CD4-positive, CD25-positive, alpha-beta regulatory T cell (primary cell): ENCODE data around the gene PARD6G. TPM values are rescaled to one million over a fixed set of nuclear protein-coding genes. Genes with fewer than 3 reads are reported as not detected.
A peak's percentile ranks its signal among the peaks of the same experiment; 100 is the strongest.

Source experiments
- ATAC-seq, 2 donors: fragments of 150-1000 bp; cut with Tn5 transposase; one replicate each; pipeline ENCODE4 v1.10.0; 2021; ENCODE audit warnings: low read depth in 2 of 2, moderate number of reproducible peaks in 2 of 2, moderate library complexity in 1 of 2
- DNase-seq, 3 donors: peaks; one replicate each; pipeline versions ENCODE4 v3.0.0 to v3.0.0-alpha.2; 2012 to 2022; ENCODE audit warnings: mixed read lengths in 1 of 3
- H3K27ac ChIP-seq: one replicate; pipeline ENCODE4 v1.7.0; 2013; ENCODE audit warnings: mild to moderate bottlenecking, low read length; ENCODE audit not compliant: insufficient read depth, poor library complexity, severe bottlenecking
- H3K27me3 ChIP-seq: one replicate; pipeline ENCODE4 v1.7.0; 2013; ENCODE audit warnings: low read length; ENCODE audit not compliant: control insufficient read depth, insufficient read depth
- H3K36me3 ChIP-seq: one replicate; pipeline ENCODE4 v1.7.0; 2013; ENCODE audit warnings: mild to moderate bottlenecking, low read length, moderate library complexity; ENCODE audit not compliant: control insufficient read depth, insufficient read depth
- H3K4me1 ChIP-seq: 2 replicates; pipeline ENCODE4 v1.7.0; 2013; ENCODE audit warnings: mild to moderate bottlenecking, low read length; ENCODE audit not compliant: insufficient read depth, control insufficient read depth, poor library complexity, severe bottlenecking
- H3K4me3 ChIP-seq: one replicate; pipeline ENCODE4 v1.7.0; 2013; ENCODE audit warnings: low read depth, mild to moderate bottlenecking, low read length, moderate library complexity
- H3K9me3 ChIP-seq, 2 experiments: 1 replicate in 1 of 2; 2 replicates in 1 of 2; pipeline ENCODE4 v1.7.0; 2013; ENCODE audit warnings: low read length in 2 of 2, mild to moderate bottlenecking in 1 of 2, moderate library complexity in 1 of 2; ENCODE audit not compliant: control insufficient read depth in 2 of 2
- H3K27ac Mint-ChIP-seq, 3 donors: one replicate each; pipeline ENCODE4 v1.8.0; 2020 to 2022; ENCODE audit warnings: mild to moderate bottlenecking in 3 of 3, mixed read lengths in 3 of 3, moderate library complexity in 2 of 3
- H3K27me3 Mint-ChIP-seq: one replicate; pipeline ENCODE4 v1.8.0; 2022; ENCODE audit warnings: mild to moderate bottlenecking, mixed read lengths
- H3K36me3 Mint-ChIP-seq: one replicate; pipeline ENCODE4 v1.8.0; 2020; ENCODE audit warnings: mixed read lengths
- H3K4me1 Mint-ChIP-seq, 4 donors: one replicate each; pipeline ENCODE4 v1.8.0; 2020 to 2022; ENCODE audit warnings: mixed read lengths in 4 of 4, mild to moderate bottlenecking in 1 of 4
- H3K4me3 Mint-ChIP-seq, 4 donors: one replicate each; pipeline ENCODE4 v1.8.0; 2020 to 2022; ENCODE audit warnings: mild to moderate bottlenecking in 4 of 4, mixed read lengths in 4 of 4, moderate library complexity in 3 of 4
- H3K9me3 Mint-ChIP-seq, 7 donors: one replicate each; pipeline ENCODE4 v1.8.0; 2020 to 2022; ENCODE audit warnings: mixed read lengths in 7 of 7, mild to moderate bottlenecking in 3 of 7, moderate library complexity in 2 of 7
- polyA plus RNA-seq, 4 donors: library from polyadenylated mRNA; unstranded; fragments of 300-500 nt; fragmentation: Illumina TruSeq; gene quantifications; one replicate each; pipeline ENCODE4 v1.2.3, GENCODE V29; 2021
- total RNA-seq: library from RNA; stranded (reverse); gene quantifications from one replicate; pipeline ENCODE4 v1.2.3, GENCODE V29; 2022

PARD6G gene
- total and polyA plus RNA-seq, 5 donors from 2014 or later, result 0.20 to 0.48 (median 0.39) TPM

- DNase-seq, result no peak
- no peak for ATAC-seq
- H3K27ac Mint-ChIP-seq, result no peak overlapping the region
- peaks cover 0 to 1% (median 0%) of the 10 kb centered on the region in 7 donors for H3K9me3 Mint-ChIP-seq
- peaks cover 3% of the 10 kb centered on the region for H3K4me1 ChIP-seq
- no peak overlapping the region for H3K4me3 Mint-ChIP-seq
- no peaks in the 10 kb centered on the region for H3K27me3 ChIP-seq
- H3K4me1 Mint-ChIP-seq, result peaks cover 0 to 3% (median 0%) of the 10 kb centered on the region in 4 donors
- no peaks in the 10 kb centered on the region for H3K36me3 ChIP-seq
- H3K9me3 ChIP-seq, result no peaks in the 10 kb centered on the region
- no peaks in the 10 kb centered on the region for H3K36me3 Mint-ChIP-seq
- no peak overlapping the region for H3K4me3 ChIP-seq
- peaks cover 34% of the 10 kb centered on the region for H3K27me3 Mint-ChIP-seq
- no peak overlapping the region for H3K27ac ChIP-seq
These were observed 50.6 kb downstream of the PARD6G start for GRCh38 chr18:80196528-80197320.

GRCh38 chr18:80194874-80195570 is 52.3 kb downstream of the PARD6G start:
- H3K4me3 ChIP-seq, result no peak overlapping the region
- no peaks in the 10 kb centered on the region for H3K4me1 ChIP-seq
- H3K36me3 Mint-ChIP-seq, result no peaks in the 10 kb centered on the region
- H3K36me3 ChIP-seq, result no peaks in the 10 kb centered on the region
- DNase-seq (no peak), ATAC-seq (no peak)
- H3K27me3 Mint-ChIP-seq, result peaks cover 28% of the 10 kb centered on the region
- H3K4me1 Mint-ChIP-seq, result no peaks in the 10 kb centered on the region
- H3K27me3 ChIP-seq, result no peaks in the 10 kb centered on the region
- peak overlapping the region in 1 of 3 donors; percentile 40 for H3K27ac Mint-ChIP-seq
- H3K9me3 ChIP-seq, result no peaks in the 10 kb centered on the region
- peaks cover 0 to 1% (median 0%) of the 10 kb centered on the region in 7 donors for H3K9me3 Mint-ChIP-seq
- no peak overlapping the region for H3K27ac ChIP-seq
- no peak overlapping the region for H3K4me3 Mint-ChIP-seq

GRCh38 chr18:80193701-80194100 is 53.6 kb downstream of the PARD6G start:
- Histone ChIP-seq H3K27ac (no peak overlapping the region), H3K4me3 (no peak overlapping the region), H3K36me3 (no peaks in the 10 kb centered on the region), H3K4me1 (no peaks in the 10 kb centered on the region), H3K27me3 (no peaks in the 10 kb centered on the region), H3K9me3 (no peaks in the 10 kb centered on the region)
- Mint-ChIP-seq H3K27ac (no peak overlapping the region), H3K36me3 (no peaks in the 10 kb centered on the region), H3K4me1 (no peaks in the 10 kb centered on the region), H3K27me3 (peaks cover 29% of the 10 kb centered on the region), H3K9me3 (peaks cover 0 to 1% (median 0%) of the 10 kb centered on the region in 7 donors), H3K4me3 (no peak overlapping the region)
- ATAC-seq (no peak), DNase-seq (no peak)

- Mint-ChIP-seq H3K4me3 (no peak overlapping the region), H3K36me3 (no peaks in the 10 kb centered on the region), H3K9me3 (no peaks in the 10 kb centered on the region), H3K4me1 (no peaks in the 10 kb centered on the region), H3K27me3 (peaks cover 35% of the 10 kb centered on the region), H3K27ac (no peak overlapping the region)
- Histone ChIP-seq H3K27ac (no peak overlapping the region), H3K4me1 (no peaks in the 10 kb centered on the region), H3K27me3 (no peaks in the 10 kb centered on the region), H3K36me3 (no peaks in the 10 kb centered on the region), H3K9me3 (no peaks in the 10 kb centered on the region), H3K4me3 (no peak overlapping the region)
- no peak for ATAC-seq
- no peak for DNase-seq
These were observed 54.5 kb downstream of the PARD6G start for GRCh38 chr18:80192653-80193385.

GRCh38 chr18:80191907-80192652 is 55.2 kb downstream of the PARD6G start:
- Histone ChIP-seq H3K4me3 (no peak overlapping the region), H3K36me3 (no peaks in the 10 kb centered on the region), H3K27ac (no peak overlapping the region), H3K9me3 (no peaks in the 10 kb centered on the region), H3K4me1 (no peaks in the 10 kb centered on the region), H3K27me3 (no peaks in the 10 kb centered on the region)
- Mint-ChIP-seq H3K4me1 (no peaks in the 10 kb centered on the region), H3K36me3 (no peaks in the 10 kb centered on the region), H3K27ac (no peak overlapping the region), H3K4me3 (no peak overlapping the region), H3K27me3 (peaks cover 31% of the 10 kb centered on the region), H3K9me3 (no peaks in the 10 kb centered on the region)
- DNase-seq, result no peak
- no peak for ATAC-seq

- no peak for DNase-seq
- H3K27me3 ChIP-seq, result no peaks in the 10 kb centered on the region
- no peaks in the 10 kb centered on the region for H3K36me3 ChIP-seq
- no peak overlapping the region for H3K27ac ChIP-seq
- Mint-ChIP-seq H3K36me3 (no peaks in the 10 kb centered on the region), H3K4me1 (no peaks in the 10 kb centered on the region), H3K4me3 (no peak overlapping the region), H3K27ac (no peak overlapping the region), H3K27me3 (peaks cover 23% of the 10 kb centered on the region), H3K9me3 (no peaks in the 10 kb centered on the region)
- H3K4me1 ChIP-seq, result no peaks in the 10 kb centered on the region
- no peak for ATAC-seq
- H3K9me3 ChIP-seq, result no peaks in the 10 kb centered on the region
- H3K4me3 ChIP-seq, result no peak overlapping the region
These were observed 56.0 kb downstream of the PARD6G start for GRCh38 chr18:80191264-80191663.

- no peak overlapping the region for H3K27ac ChIP-seq
- ATAC-seq (no peak), DNase-seq (no peak)
- no peaks in the 10 kb centered on the region for H3K36me3 Mint-ChIP-seq
- no peaks in the 10 kb centered on the region for H3K27me3 ChIP-seq
- H3K4me3 Mint-ChIP-seq, result no peak overlapping the region
- H3K36me3 ChIP-seq, result no peaks in the 10 kb centered on the region
- no peaks in the 10 kb centered on the region for H3K9me3 Mint-ChIP-seq
- H3K9me3 ChIP-seq, result no peaks in the 10 kb centered on the region
- H3K4me1 Mint-ChIP-seq, result no peaks in the 10 kb centered on the region
- no peaks in the 10 kb centered on the region for H3K4me1 ChIP-seq
- peaks cover 19% of the 10 kb centered on the region for H3K27me3 Mint-ChIP-seq
- no peak overlapping the region for H3K27ac Mint-ChIP-seq
- no peak overlapping the region for H3K4me3 ChIP-seq
These were observed 57.0 kb downstream of the PARD6G start for GRCh38 chr18:80190311-80190710.
